SK-N-MC (cell line): ENCODE results near the gene FKBP4.

ENCODE experiments used
- EZH2 ChIP-seq: fragments of 200-600 bp; sonication (generic); IDR thresholded peaks from one replicate; pipeline ENCODE4 v1.6.1; 2017; ENCODE audit warnings: antibody characterized with exemption
- POLR2AphosphoS5 ChIP-seq: IDR thresholded peaks from 2 replicates; pipeline ENCODE4 v1.6.1; 2012; ENCODE audit warnings: mild to moderate bottlenecking, low read depth, low read length, borderline replicate concordance

- no peak for TF ChIP-seq POLR2AphosphoS5
- TF ChIP-seq EZH2, result no peak
Observed at GRCh38 chr12:2791089-2791488, 3.7 kb upstream of the FKBP4 start.
